ENCODE data around the gene CSNK1D. TPM values are rescaled to one million over a fixed set of nuclear protein-coding genes. Genes with fewer than 3 reads are reported as not detected.

Gene CSNK1D
- polyA plus RNA-seq, 1 donor, result 125 TPM

GRCh38 chr17:82240506-82241182 is 32.9 kb downstream of the CSNK1D start:
- no peak for DNase-seq

- no peak for DNase-seq
These were observed 33.5 kb downstream of the CSNK1D start for GRCh38 chr17:82239926-82240505.

GRCh38 chr17:82239401-82239925 is 34.0 kb downstream of the CSNK1D start:
- DNase-seq, result no peak

GRCh38 chr17:82238472-82239201 is 34.9 kb downstream of the CSNK1D start:
- no peak for DNase-seq

- DNase-seq, result no peak
These were observed 35.6 kb downstream of the CSNK1D start for GRCh38 chr17:82237746-82238471.

- DNase-seq, result no peak
These were observed 36.3 kb downstream of the CSNK1D start for GRCh38 chr17:82237083-82237745.

GRCh38 chr17:82236142-82236971 is 37.1 kb downstream of the CSNK1D start:
- no peak for DNase-seq

- no peak for DNase-seq
These were observed 37.7 kb downstream of the CSNK1D start for GRCh38 chr17:82235775-82236141.

GRCh38 chr17:82235056-82235774 is 38.3 kb downstream of the CSNK1D start:
- no peak for DNase-seq

- DNase-seq, result no peak
These were observed 39.1 kb downstream of the CSNK1D start for GRCh38 chr17:82234211-82235055.

GRCh38 chr17:82232876-82233785 is 40.4 kb downstream of the CSNK1D start:
- no peak for DNase-seq

GRCh38 chr17:82232322-82232820 is 41.1 kb downstream of the CSNK1D start:
- no peak for DNase-seq

- no peak for DNase-seq
These were observed 41.8 kb downstream of the CSNK1D start for GRCh38 chr17:82231562-82232321.

- no peak for DNase-seq
These were observed 42.3 kb downstream of the CSNK1D start for GRCh38 chr17:82231312-82231561.

GRCh38 chr17:82230609-82231311 is 42.7 kb downstream of the CSNK1D start:
- DNase-seq, result no peak

- no peak for DNase-seq
These were observed 43.5 kb downstream of the CSNK1D start for GRCh38 chr17:82229698-82230608.
